HG02884 (cell line): ENCODE results near the gene PLEKHH1.
"Not testable (repeated sequence)": the region's sequence is repeated elsewhere in the genome, so short reads cannot be mapped to it uniquely, and the experiment has no call there.

ENCODE experiments used
- ATAC-seq: cut with Tn5 transposase; IDR thresholded peaks from one replicate; pipeline ENCODE4 v1.9.1; 2021; ENCODE audit warnings: mild to moderate bottlenecking, moderate library complexity; ENCODE audit not compliant: unreplicated experiment

The PLEKHH1 gene

GRCh38 chr14:67579636-67580035, 46.5 kb downstream of the PLEKHH1 start:
- no peak for ATAC-seq

GRCh38 chr14:67580336-67581171, 47.5 kb downstream of the PLEKHH1 start:
- ATAC-seq, result no peak

GRCh38 chr14:67581643-67582042, 48.6 kb downstream of the PLEKHH1 start:
- ATAC-seq, result no peak

GRCh38 chr14:67582061-67582460, 49.0 kb downstream of the PLEKHH1 start:
- no peak for ATAC-seq

GRCh38 chr14:67583711-67584644, 50.9 kb downstream of the PLEKHH1 start:
- ATAC-seq, result no peak

GRCh38 chr14:67584978-67585377, 51.9 kb downstream of the PLEKHH1 start:
- ATAC-seq, result no peak

- ATAC-seq, result no peak
Observed at GRCh38 chr14:67586369-67586768, 53.3 kb downstream of the PLEKHH1 start.

- no peak for ATAC-seq
Observed at GRCh38 chr14:67589204-67589770, 56.2 kb downstream of the PLEKHH1 start.

GRCh38 chr14:67593650-67594049, 60.6 kb downstream of the PLEKHH1 start:
- ATAC-seq, result not testable (repeated sequence)

GRCh38 chr14:67595392-67595791, 62.3 kb downstream of the PLEKHH1 start:
- ATAC-seq, result no peak

- ATAC-seq, result peak; percentile 89
Observed at GRCh38 chr14:67599698-67600561, 66.8 kb downstream of the PLEKHH1 start, which contains the start of gene PIGH. Gene PIGH (minus strand): TSS chr14:67600268. CDS start chr14:67600203, 65 bp downstream.

- not testable (repeated sequence) for ATAC-seq
Observed at GRCh38 chr14:67600562-67600974, 67.5 kb downstream of the PLEKHH1 start.

GRCh38 chr14:67602076-67602475, 69.0 kb downstream of the PLEKHH1 start:
- no peak for ATAC-seq

GRCh38 chr14:67602995-67603545, 70.0 kb downstream of the PLEKHH1 start:
- ATAC-seq, result peak; percentile 63

GRCh38 chr14:67607646-67608045, 74.6 kb downstream of the PLEKHH1 start:
- ATAC-seq, result no peak

GRCh38 chr14:67609642-67610310, 76.7 kb downstream of the PLEKHH1 start:
- ATAC-seq, result no peak

- no peak for ATAC-seq
Observed at GRCh38 chr14:67610491-67610890, 77.4 kb downstream of the PLEKHH1 start.

GRCh38 chr14:67618617-67619063, 85.5 kb downstream of the PLEKHH1 start:
- no peak for ATAC-seq
